GM19025 (cell line): ENCODE data around the gene PRKAG1.

Source experiments
- ATAC-seq: cut with Tn5 transposase; IDR thresholded peaks from one replicate; pipeline ENCODE4 v1.9.1; 2021; ENCODE audit warnings: mild to moderate bottlenecking, low read depth, moderate library complexity; ENCODE audit not compliant: unreplicated experiment

PRKAG1 gene

GRCh38 chr12:48969833-48970701 lies 48.5 kb downstream of the PRKAG1 start:
- no peak for ATAC-seq

DNA sequence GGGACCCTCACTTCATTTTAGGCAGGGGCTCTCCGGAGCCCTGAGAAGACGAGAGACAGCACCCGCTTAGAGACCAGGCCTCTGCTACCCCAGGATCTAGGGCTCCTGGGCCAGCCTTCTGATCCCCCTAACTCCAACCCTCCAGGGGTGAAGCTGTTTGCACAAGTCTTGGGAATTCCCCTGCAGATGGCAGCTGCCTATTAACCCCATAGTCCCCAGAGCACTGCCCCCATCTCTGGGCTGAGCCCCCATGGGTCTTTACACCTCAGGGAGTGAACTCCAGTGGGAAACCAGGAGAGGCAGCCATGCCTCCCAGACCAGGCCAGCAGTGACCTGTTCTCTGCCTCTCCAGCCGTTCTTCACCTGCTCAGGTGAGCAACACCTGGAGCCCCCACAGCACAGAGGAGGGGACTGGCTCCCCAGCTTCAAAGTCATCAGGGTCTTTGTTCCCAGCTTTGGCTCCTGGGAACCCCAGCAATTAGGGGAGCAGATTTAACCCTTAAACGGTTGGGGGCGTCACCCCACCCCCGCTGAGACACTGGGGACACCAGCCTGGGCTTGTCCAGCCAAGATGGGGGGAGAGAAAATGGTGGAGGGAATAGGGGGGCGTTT lies 49.3 kb downstream of the PRKAG1 start:
- ATAC-seq = no peak

DNA sequence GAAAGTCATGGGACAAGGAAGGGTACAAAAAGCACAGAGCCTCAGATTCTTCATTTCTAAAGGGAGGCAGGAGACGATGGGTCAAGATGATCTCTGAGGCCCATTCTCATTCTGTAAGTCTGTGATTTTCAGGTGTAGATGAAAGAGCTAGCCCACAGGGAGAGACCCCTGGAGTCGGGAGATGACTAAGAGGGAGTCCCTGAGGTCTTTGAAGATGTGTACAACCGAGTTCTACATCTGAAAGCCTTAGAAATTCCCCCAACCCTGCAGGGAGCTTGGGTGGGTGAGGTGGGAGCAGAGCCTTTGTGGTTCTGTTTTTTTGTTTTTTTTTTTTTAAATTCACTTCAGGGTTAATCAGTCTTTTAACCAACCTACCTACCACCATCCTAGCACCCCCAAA lies 50.1 kb downstream of the PRKAG1 start:
- ATAC-seq = no peak

GRCh38 chr12:48967991-48968390 lies 50.6 kb downstream of the PRKAG1 start:
- no peak for ATAC-seq

DNA sequence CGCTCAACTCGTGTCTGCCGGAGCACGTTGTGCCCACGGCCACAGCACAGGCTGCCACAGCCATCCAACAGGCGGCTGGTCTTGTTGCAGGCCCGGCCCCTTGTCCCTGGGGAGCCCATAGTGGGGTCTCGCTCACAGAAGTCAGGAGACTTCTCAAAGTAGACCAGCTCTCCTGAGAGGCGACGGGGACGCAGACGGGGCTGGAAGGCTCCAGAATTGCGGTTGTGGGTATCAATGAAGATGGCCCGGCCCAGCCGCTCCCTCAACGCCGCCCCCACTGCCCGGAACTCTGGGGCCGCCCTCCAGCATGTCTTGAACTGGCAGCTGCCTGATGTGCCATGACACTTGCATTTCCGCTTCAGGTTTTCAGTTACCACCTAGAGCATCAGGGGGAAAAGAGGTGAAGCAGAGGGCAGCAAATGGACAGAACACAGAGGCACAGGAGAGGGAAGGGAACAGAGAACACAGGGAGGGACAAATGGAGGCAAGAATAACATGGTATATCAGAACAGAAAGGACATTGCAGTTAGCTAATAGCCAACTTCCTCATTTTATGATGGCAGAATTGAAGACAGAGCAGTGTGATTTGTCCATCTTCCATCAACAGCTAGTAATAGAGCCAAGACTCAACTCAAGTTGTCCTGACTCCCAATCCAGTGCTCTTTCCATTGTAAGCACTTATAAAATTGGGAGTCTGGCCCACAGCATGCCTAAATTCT lies 52.2 kb downstream of the PRKAG1 start:
- no peak for ATAC-seq

DNA sequence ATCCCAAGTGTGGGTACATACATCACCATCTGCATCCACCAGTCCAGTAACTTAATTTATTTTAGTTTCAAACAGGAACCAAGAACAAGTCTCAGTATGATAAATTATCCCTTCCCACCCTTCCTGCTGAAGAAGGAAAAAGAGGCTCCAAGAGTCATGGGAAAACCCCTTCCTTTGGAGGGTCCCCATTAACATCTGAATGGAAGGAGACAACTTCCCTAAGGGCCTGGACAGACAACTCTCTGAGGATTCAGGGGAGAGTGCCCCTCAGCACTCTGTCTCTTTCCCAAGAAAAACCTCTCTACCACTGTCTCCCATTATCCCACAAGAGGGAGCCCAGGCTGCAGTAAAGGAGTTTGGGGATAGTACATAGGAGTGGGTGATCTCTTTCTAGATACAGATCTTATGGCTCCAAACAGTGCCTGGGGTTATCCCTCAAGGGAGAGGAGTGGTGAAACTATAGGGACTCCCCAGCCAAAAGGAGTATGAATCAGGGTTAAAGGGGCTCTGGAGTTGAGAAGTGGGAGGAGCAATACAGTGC lies 53.2 kb downstream of the PRKAG1 start:
- ATAC-seq = no peak

GRCh38 chr12:48961801-48962200 lies 56.8 kb downstream of the PRKAG1 start:
- no peak for ATAC-seq

- no peak for ATAC-seq
Measured at GRCh38 chr12:48961331-48961730, 57.2 kb downstream of the PRKAG1 start.

DNA sequence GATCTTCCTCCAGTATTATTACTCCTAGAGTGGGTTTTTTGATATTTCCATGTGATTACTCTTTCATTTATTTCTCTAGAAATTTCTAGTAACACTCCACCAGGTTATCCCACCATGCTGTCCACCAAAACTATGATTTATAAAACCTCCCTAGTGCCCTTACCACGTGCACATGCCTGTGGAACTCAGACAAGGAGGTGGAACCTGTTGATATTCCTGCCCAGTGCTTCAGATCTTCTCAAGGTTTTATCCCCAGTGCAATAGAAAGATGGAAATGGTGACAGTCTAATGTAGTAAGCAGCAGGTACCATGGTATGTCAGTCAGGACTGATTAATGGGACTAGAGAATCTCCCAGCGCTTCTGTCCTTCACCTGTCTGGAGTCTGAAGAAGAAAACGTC lies 57.7 kb downstream of the PRKAG1 start:
- ATAC-seq = no peak

GRCh38 chr12:48958049-48958388 lies 60.6 kb downstream of the PRKAG1 start:
- no peak for ATAC-seq

DNA sequence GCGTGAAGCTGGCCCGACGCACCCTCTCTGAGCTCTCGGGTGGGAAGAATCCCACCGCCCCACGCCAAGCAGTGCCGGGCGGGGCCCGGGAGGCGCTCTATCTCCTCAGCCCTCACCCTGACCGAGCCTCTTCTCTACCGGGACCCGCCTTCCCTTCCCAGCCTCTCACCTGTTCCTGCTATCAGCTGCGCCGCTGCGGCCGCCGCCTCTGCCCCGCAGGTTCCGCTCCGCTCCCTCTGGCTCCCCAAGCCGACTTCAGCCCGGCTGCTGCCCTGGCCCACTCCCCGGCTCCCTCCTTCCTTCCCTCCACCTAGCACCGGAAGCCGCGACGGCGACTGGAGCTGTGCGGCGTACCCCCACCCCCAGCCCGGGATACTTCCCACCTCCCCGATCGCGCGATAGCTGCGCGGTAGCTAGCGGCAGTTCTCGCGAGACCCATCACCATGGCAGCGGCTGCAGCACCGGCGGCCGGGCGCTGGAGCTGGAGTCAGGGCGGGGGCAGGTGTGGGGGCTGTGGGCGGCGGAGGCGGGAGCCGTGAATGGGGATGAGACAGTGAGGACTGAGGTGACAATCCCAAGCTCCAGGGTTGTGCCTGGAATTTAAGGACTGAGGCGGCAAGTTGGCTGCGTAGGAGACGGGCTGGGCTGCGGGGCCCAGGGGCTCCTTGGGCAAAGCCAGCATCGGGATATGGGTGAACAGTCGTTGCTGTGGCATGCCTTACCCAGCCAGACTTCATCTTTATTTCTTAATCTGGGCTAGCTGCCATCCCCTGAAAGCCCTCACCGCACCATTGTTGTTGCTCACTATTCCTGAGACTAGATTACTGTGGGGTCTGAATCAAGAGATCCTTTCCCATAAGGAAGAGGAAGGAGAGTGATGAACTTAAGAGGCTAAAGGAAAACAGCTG lies 61.2 kb downstream of the PRKAG1 start, which contains the start of gene ARF3:
Gene ARF3, minus strand, starts transcription at position 347 of the 908 bp plus-strand sequence. CDS start 16,392 bp downstream, outside the sequence.
- ATAC-seq = peak; percentile 90

DNA sequence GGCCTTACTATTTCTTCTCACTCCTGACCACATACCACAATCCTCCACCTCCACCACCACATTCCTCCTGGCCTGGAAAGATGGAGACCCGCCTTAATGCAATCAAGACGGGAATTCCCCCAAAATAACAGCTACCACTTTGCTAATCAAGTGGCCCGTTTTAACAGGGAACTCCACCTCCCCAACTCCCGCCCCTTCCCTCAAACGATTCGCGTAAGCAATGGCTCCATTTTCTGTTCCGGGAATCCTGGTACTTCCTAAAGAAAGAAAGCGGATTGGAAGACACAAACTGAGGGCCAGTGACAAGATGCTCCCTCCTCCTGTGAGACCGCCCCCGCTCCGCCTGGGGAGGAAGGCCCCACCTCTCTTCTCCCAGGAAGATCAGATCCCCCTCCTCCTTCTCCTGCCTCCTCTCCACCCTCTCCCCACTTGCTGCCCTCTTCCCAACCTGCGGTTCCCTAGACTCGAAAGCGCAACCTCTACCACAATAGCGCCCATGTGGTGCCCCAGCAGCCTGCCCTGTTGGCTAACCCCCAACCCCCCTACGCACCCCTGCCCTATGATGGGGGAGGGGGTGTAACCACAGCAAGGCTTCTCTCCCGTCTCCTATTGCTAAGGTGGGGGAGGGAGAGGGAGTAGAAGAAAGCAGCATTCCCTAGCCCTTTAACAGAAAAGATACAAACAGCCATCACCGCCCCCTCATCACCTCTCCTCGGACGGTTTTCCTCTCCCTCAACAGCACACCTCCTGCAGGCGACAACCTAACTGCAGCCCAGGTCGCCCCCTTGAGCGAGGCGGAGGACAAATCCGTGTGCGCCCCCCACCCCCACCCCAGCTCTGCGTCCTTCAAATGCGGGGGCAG lies 62.1 kb downstream of the PRKAG1 start:
- ATAC-seq = peak; percentile 3

DNA sequence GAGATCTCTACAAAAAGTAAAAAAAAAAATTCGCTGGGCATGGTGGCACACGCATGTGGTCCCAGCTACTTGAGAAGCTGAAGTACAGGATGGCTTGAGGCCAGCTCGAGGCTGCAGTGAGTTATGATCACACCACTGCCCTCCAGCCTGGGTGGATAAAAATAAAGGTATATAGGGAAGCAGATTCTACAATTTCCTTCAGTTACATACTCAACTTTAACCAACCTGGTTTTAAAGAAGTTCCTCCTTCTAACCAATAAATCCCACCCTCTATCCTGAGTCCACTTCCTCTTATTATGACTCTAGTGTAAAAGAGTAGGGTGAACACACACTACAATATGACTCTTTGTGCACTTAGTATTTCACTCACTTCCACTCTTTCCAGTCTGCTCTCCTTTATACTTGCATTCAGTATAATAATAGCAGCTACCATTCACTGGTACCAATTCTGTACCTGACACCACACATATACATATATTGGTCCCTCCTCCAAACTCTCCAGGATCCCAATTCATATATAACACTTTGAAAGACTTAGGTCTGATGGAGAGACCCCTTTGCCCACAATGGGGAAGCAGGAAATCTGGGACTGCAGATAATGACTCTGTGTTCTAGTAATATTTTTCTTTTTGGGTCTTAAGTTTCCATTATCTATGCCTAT lies 63.6 kb downstream of the PRKAG1 start:
- no peak for ATAC-seq

- ATAC-seq = no peak
Measured at GRCh38 chr12:48954061-48954460, 64.5 kb downstream of the PRKAG1 start.

- no peak for ATAC-seq
Measured at GRCh38 chr12:48952691-48953090, 65.9 kb downstream of the PRKAG1 start.
